Skeletal muscle tissue (tissue), 4 donors: ENCODE measurements around the gene PRKD2. TPM values are rescaled to one million over a fixed set of nuclear protein-coding genes. Genes with fewer than 3 reads are reported as not detected.

Source experiments
- H3K27ac ChIP-seq: one replicate; pipeline ENCODE4 v1.7.0; 2013; ENCODE audit warnings: mild to moderate bottlenecking, low read depth, low read length, inconsistent platforms
- H3K27me3 ChIP-seq, 3 donors: one replicate each; pipeline ENCODE4 v1.7.0; 2013; ENCODE audit warnings: low read length in 3 of 3; ENCODE audit not compliant: control insufficient read depth in 3 of 3, insufficient read depth in 3 of 3
- H3K36me3 ChIP-seq, 3 donors: one replicate each; pipeline ENCODE4 v1.7.0; 2013; ENCODE audit warnings: low read length in 3 of 3; ENCODE audit not compliant: control insufficient read depth in 3 of 3, insufficient read depth in 3 of 3
- H3K4me1 ChIP-seq, 3 donors: one replicate each; pipeline ENCODE4 v1.7.0; 2013; ENCODE audit warnings: low read length in 3 of 3, mild to moderate bottlenecking in 3 of 3; ENCODE audit not compliant: control insufficient read depth in 3 of 3, insufficient read depth in 3 of 3
- H3K4me3 ChIP-seq, 3 donors: one replicate each; pipeline ENCODE4 v1.7.0; 2013; ENCODE audit warnings: low read length in 3 of 3
- H3K9ac ChIP-seq, 3 donors: one replicate each; pipeline ENCODE4 v1.7.0; 2013; ENCODE audit warnings: low read length in 3 of 3, mild to moderate bottlenecking in 3 of 3, moderate library complexity in 2 of 3, low read depth in 1 of 3
- H3K9me3 ChIP-seq, 3 donors: one replicate each; pipeline ENCODE4 v1.7.0; 2013; ENCODE audit warnings: low read length in 3 of 3; ENCODE audit not compliant: control insufficient read depth in 3 of 3
- total RNA-seq: library from RNA; depleted of rRNA; stranded (reverse); fragments of >200 nt; gene quantifications from one replicate; pipeline ENCODE4 v1.2.3, GENCODE V29; 2014
- donor health status: Osteomylitis.

Gene PRKD2
- total RNA-seq, 1 donor from 2014 or later: 13.6 TPM

DNA sequence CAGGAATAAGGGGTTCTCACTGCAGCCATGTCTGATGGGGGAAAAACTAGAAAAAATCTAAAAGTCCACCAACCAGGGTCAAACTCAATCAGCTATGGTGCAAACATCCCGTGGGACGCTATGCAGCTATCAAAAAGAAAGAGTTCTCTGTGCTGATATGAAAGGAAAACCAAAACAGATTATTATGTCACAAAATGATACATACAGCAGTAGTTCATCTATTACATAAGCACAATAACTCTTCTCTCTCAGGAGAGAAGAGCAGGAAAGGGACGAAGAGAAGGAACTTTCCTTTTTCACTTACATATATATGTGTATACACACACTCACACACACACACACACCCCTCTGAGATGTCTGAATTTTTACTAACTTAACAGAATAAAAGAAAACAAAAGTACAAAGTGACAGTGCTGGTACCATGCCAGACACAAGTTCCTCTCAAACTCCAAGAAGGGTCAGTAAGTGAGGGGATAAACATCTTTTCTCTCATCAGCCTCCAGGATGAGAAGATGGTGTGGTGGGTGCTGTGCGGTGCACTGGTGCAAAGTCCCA, 26.1 kb upstream of the PRKD2 start:
- H3K9me3 ChIP-seq: no peaks in the 10 kb centered on the region
- H3K27ac ChIP-seq: no peak overlapping the region
- H3K9ac ChIP-seq: no peak overlapping the region
- no peak overlapping the region for H3K4me3 ChIP-seq
- peaks cover 10 to 14% (median 13%) of the 10 kb centered on the region in 3 donors for H3K36me3 ChIP-seq
- H3K4me1 ChIP-seq: peaks cover 64 to 71% (median 64%) of the 10 kb centered on the region in 3 donors
- H3K27me3 ChIP-seq: no peaks in the 10 kb centered on the region

DNA sequence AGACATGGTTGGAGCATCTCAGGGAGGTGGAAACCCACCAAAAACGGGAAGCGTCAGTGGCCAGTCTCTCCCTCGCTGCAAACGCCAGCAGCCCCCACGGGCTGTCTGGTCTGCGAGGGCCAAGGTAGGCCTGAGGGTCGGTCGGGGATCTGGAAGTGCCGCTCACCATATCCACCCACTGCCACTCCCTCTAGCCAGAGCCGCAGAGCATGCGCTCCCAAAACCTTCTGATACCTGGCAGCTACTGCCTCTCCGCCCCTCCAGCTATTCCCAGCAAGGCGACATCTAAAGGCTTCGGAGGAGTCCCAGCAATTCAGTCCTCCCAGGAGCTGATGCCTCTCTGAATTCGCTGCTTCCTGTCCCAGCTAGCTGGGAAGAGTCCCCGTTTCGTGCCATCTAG, 24.5 kb upstream of the PRKD2 start:
- Histone ChIP-seq H3K27ac (no peak overlapping the region), H3K9ac (peak overlapping the region in 1 of 3 donors; percentile 57), H3K9me3 (no peaks in the 10 kb centered on the region), H3K27me3 (no peaks in the 10 kb centered on the region), H3K4me1 (peaks cover 69 to 79% (median 71%) of the 10 kb centered on the region in 3 donors), H3K4me3 (no peak overlapping the region), H3K36me3 (peaks cover 24 to 29% (median 25%) of the 10 kb centered on the region in 3 donors)

DNA sequence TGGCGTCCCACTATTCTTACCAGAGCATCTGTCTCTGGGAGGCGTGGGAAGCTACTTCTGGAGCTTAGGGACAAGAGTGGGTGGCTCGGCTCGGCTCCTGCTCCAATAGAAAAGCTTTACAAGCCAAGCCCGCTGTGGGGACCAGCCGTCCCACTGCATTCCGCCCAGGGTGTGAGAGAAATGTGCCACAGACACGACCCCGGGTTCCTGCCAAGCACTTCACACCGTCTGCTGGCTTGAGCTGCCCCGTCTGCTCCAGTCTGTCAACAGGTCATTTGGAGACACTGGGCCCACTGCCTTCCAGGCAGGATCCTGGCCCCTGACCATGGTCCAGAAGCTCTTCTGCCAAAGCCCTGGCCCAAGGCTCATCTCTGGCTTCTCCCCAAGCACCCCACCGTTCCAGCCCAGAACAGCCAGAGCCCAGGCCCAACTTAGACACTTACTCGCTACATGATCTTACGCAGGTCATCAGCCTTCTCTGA, 22.4 kb upstream of the PRKD2 start:
- peaks cover 59 to 68% (median 60%) of the 10 kb centered on the region in 3 donors for H3K4me1 ChIP-seq
- peak overlapping the region; percentile 84 for H3K27ac ChIP-seq
- peak overlapping the region in 2 of 3 donors; percentile 4 to 30 for H3K4me3 ChIP-seq
- H3K9me3 ChIP-seq: no peaks in the 10 kb centered on the region
- no peaks in the 10 kb centered on the region for H3K27me3 ChIP-seq
- peaks cover 25 to 30% (median 25%) of the 10 kb centered on the region in 3 donors for H3K36me3 ChIP-seq
- peak overlapping the region; percentile 50 to 65 (median 51) for H3K9ac ChIP-seq

DNA sequence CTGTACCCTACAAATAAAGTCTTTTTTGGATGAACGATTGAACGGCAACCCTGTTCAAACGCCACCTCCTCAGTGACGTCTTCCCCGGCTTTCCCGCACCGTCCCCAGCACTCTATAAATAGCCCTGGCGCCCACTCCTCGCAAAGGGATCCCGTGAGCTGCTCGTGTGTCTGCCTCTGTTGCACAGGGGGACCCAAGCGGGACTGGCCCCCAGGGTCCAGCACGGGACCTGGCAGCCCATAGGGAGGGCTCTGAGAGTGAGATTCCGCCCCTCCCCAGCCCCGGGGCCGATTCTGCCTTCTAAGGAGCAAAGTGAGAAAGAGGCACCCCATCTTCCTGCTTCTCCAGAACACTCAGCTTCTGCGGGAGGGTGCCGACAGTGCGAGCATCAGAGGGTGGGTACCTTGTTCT, 20.9 kb upstream of the PRKD2 start:
- Histone ChIP-seq H3K9ac (no peak overlapping the region), H3K9me3 (no peaks in the 10 kb centered on the region), H3K27ac (no peak overlapping the region), H3K27me3 (no peaks in the 10 kb centered on the region), H3K36me3 (peaks cover 39 to 46% (median 40%) of the 10 kb centered on the region in 3 donors), H3K4me1 (peaks cover 50 to 59% (median 54%) of the 10 kb centered on the region in 3 donors), H3K4me3 (no peak overlapping the region)

DNA sequence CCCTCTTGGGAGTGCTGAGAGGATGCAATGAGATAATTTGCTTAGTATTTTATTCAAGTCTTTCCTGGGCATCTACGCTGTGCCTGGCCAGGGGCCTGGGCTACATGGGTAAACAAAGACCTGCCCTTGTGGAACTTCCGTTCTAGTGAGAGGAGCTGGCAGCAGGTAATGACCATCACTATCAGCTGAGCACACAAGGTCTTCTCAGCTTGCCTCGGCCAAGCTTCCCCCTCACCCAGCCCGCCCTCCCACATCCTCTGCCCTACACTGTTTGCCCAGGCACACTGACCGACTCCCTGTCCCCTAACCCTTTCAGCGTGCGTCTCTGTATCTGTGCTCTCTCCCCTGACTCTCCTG, 20.4 kb upstream of the PRKD2 start:
- Histone ChIP-seq H3K9ac (no peak overlapping the region), H3K4me1 (peaks cover 49 to 62% (median 54%) of the 10 kb centered on the region in 3 donors), H3K27me3 (no peaks in the 10 kb centered on the region), H3K36me3 (peaks cover 43 to 51% (median 44%) of the 10 kb centered on the region in 3 donors), H3K4me3 (no peak overlapping the region), H3K9me3 (no peaks in the 10 kb centered on the region), H3K27ac (no peak overlapping the region)

DNA sequence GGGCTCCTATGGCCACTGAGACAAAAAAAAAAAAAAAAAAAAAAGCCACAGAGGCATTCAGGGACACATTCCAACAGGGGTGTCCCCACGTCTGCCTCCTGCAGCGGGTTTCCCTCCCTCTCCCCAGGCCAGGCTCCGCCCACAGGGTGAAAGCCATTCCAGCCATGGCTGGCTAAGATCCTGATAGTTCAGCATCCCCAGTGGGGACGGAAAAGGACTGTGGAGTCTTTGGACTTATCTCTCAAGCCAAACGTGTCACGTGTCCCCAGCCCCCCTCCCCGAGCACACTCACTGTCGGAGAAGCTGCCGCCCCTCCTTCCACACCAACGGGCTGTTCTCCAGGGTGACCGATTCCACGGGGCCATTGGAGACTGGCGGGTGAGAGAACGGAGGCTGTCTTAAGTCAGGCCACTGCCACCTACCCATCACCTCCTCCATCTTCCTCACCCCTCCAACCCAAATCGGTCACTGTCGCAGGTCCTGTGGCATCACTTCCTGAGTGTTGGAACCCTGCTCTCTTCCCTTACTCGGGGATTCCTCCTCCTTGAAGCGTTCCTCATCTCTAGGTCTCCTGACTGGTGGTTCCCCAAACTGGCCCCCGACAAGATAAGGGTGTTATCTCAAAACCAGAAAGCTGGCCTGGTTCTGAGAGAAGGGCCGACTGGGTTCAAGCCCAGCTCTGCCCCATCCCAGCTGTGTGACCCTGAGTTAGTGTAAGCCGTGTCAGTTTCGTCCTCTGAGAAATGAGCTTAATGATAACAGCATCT, 19.8 kb upstream of the PRKD2 start:
- Histone ChIP-seq H3K27me3 (no peaks in the 10 kb centered on the region), H3K4me3 (no peak overlapping the region), H3K4me1 (peaks cover 49 to 57% (median 52%) of the 10 kb centered on the region in 3 donors), H3K9ac (no peak overlapping the region), H3K36me3 (peaks cover 45 to 55% (median 49%) of the 10 kb centered on the region in 3 donors), H3K27ac (no peak overlapping the region), H3K9me3 (no peaks in the 10 kb centered on the region)

DNA sequence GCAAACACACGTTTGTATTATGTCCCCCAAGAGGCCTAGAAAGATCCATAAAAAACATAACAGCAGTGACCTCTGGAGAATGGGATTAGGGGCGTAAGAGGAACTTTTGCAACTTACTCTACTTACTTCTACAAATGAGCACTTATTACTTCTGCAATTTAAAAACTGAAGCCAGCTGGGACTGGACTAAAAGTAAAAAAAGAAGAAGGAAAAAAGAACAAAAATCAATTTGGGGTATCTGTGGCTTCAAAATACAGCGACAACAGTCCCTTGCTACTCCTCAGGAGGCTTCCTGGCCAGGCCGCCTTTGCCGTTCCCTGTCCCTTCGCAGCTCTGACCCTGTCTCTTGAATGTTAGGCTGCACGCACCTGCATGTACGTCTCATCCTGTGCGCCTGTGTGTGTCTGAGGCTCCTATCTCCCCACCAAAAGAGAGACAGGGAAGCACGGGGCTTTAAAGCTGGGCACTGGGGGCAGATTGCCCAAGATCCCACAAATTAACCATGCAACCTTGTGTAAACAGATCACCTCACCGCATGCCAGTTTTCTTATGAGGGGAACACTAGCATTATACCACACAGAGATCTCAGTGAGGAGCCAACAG, 16.9 kb upstream of the PRKD2 start:
- H3K4me3 ChIP-seq: peak overlapping the region in 1 of 3 donors; percentile 6
- no peaks in the 10 kb centered on the region for H3K9me3 ChIP-seq
- H3K27me3 ChIP-seq: no peaks in the 10 kb centered on the region
- H3K9ac ChIP-seq: no peak overlapping the region
- peaks cover 29 to 48% (median 37%) of the 10 kb centered on the region in 3 donors for H3K4me1 ChIP-seq
- H3K27ac ChIP-seq: peak overlapping the region; percentile 33
- H3K36me3 ChIP-seq: peaks cover 70 to 74% (median 71%) of the 10 kb centered on the region in 3 donors

DNA sequence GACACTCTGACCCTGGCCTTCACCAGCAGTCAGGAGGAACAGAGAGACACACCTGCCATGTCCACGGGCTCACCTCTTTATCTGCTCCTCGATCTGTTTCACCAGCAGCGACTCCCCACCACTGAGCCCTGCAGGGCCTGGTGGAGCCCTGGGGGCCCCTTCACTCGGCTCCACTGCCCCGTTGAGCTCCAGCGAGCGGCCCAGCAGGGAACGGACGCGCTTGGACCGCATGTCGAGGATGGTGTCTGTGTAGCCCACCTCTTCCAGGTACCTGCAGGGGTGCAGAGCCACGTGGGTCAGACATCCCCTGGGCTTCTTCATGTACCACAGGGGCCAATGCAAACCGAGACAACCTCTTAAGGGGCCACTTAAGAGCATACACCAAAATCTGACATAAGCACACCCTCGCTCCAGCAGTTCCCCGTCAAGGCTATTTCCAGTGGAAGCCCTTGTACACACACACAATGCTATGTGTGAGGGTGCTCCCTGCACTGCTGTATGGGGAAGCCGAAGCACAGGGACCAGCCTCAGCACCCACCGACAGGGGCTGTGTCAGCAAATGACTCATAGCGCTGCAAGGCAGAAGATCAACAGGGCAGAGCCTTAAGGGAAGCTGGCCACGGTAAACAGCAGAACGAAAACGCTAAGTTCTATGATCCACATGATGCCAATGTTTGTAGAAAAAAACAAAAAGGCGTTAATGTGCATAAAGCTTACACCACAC, 16.2 kb upstream of the PRKD2 start:
- Histone ChIP-seq H3K27ac (peak overlapping the region; percentile 31), H3K36me3 (peaks cover 67 to 73% (median 71%) of the 10 kb centered on the region in 3 donors), H3K9ac (no peak overlapping the region), H3K9me3 (no peaks in the 10 kb centered on the region), H3K4me1 (peaks cover 25 to 42% (median 30%) of the 10 kb centered on the region in 3 donors), H3K4me3 (no peak overlapping the region), H3K27me3 (no peaks in the 10 kb centered on the region)

DNA sequence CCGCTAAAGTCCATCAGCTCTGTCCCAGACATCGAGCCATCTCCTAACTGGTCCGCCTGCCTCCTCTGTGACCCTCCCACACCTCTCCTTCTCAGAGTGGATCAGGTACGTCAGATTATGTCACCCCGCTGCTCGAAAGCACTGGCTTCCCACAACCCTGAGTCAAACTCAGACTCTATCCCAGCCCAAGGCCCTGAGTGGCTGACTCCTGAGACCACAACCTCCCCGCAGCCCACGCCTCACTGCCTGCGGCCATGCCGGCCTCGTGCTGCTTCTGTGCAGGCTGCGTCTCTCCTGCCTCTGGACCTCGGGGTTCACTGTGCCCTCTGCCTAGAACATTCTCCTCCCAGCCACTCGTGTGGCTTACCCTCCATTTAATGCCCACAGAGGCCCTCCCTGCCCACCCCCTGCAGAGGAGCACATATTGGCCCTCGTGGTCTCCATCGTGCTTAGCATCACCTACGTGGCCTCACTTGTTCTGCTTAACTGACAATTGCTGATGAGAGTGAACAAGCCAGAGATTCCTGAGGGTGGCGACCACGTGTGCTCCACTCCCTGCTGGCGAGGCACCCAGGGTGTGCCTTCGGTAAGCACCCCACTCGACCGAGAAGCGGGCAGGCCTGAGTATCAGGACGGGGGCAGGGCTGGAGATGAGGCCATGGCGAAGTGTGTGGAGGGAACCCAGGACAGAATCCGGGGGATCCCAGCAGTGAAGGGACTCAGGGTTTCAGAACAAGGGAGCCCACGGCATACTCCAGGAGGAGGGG, 15.4 kb upstream of the PRKD2 start:
- Histone ChIP-seq H3K9me3 (no peaks in the 10 kb centered on the region), H3K36me3 (peaks cover 66 to 71% (median 69%) of the 10 kb centered on the region in 3 donors), H3K9ac (no peak overlapping the region), H3K27ac (peak overlapping the region; percentile 31), H3K27me3 (no peaks in the 10 kb centered on the region), H3K4me1 (peaks cover 21 to 34% (median 23%) of the 10 kb centered on the region in 3 donors), H3K4me3 (no peak overlapping the region)
